WERI-Rb-1 (cell line): ENCODE measurements around the gene KNSTRN.

Source experiments
- DNase-seq: peaks from one replicate; pipeline ENCODE4 v3.0.0-alpha.2; 2020
- H3K27ac ChIP-seq: fragments of 250-450 bp; sonication (Bioruptor Pico); 2 replicates; pipeline ENCODE4 v1.5.1; 2020; ENCODE audit warnings: mild to moderate bottlenecking, moderate library complexity
- H3K27me3 ChIP-seq: fragments of 250-450 bp; sonication (Bioruptor Pico); 2 replicates; pipeline ENCODE4 v1.5.1; 2021; ENCODE audit warnings: mild to moderate bottlenecking, low read depth, moderate library complexity; ENCODE audit not compliant: insufficient read depth, severe bottlenecking
- H3K36me3 ChIP-seq: fragments of 250-450 bp; sonication (Bioruptor Pico); 2 replicates; pipeline ENCODE4 v1.5.1; 2020; ENCODE audit warnings: mild to moderate bottlenecking, moderate library complexity
- H3K4me3 ChIP-seq: 2 replicates; pipeline ENCODE4 v1.5.1; 2011; ENCODE audit warnings: low read depth, mild to moderate bottlenecking, control low read depth, low read length
- H3K9me3 ChIP-seq: fragments of 250-450 bp; sonication (Bioruptor Pico); 2 replicates; pipeline ENCODE4 v1.5.1; 2021; ENCODE audit warnings: mild to moderate bottlenecking, moderate library complexity; ENCODE audit not compliant: severe bottlenecking
- TF ChIP-seq, protein P1 (sequence below): IDR thresholded peaks from 2 replicates; pipeline ENCODE4 v1.5.1; 2011; ENCODE audit warnings: low read depth, mild to moderate bottlenecking, control low read depth, inconsistent platforms, low read length

The KNSTRN gene

GRCh38 chr15:40382580-40383456 lies at the start of gene KNSTRN:
TSS of gene KNSTRN (plus strand) at chr15:40382721. CDS start at chr15:40382836, 115 bp downstream.
- Histone ChIP-seq H3K4me3 (peak within 1 kb of the TSS; percentile 71), H3K9me3 (no peaks in the 10 kb centered on the region), H3K27ac (peak within 1 kb of the TSS; percentile 88), H3K36me3 (peaks cover 35% of the 10 kb centered on the region), H3K27me3 (no peaks in the 10 kb centered on the region)
- TF ChIP-seq, protein P1, sequence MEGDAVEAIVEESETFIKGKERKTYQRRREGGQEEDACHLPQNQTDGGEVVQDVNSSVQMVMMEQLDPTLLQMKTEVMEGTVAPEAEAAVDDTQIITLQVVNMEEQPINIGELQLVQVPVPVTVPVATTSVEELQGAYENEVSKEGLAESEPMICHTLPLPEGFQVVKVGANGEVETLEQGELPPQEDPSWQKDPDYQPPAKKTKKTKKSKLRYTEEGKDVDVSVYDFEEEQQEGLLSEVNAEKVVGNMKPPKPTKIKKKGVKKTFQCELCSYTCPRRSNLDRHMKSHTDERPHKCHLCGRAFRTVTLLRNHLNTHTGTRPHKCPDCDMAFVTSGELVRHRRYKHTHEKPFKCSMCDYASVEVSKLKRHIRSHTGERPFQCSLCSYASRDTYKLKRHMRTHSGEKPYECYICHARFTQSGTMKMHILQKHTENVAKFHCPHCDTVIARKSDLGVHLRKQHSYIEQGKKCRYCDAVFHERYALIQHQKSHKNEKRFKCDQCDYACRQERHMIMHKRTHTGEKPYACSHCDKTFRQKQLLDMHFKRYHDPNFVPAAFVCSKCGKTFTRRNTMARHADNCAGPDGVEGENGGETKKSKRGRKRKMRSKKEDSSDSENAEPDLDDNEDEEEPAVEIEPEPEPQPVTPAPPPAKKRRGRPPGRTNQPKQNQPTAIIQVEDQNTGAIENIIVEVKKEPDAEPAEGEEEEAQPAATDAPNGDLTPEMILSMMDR = no peak
- DNase-seq = peak; percentile 94

GRCh38 chr15:40333922-40334492 lies 48.5 kb upstream of the KNSTRN start:
- H3K4me3 ChIP-seq = 0 out of 2 replicates have a peak overlapping the region, but pooled peaks have one; percentile 2
- peak; percentile 92 for DNase-seq
- H3K27ac ChIP-seq = peak overlapping the region; percentile 76
- H3K36me3 ChIP-seq = no peaks in the 10 kb centered on the region
- H3K27me3 ChIP-seq = no peaks in the 10 kb centered on the region
- no peaks in the 10 kb centered on the region for H3K9me3 ChIP-seq
- TF ChIP-seq, protein P1 = no peak

- no peak for DNase-seq
- TF ChIP-seq, protein P1 = no peak
- no peaks in the 10 kb centered on the region for H3K36me3 ChIP-seq
- H3K27ac ChIP-seq = peak overlapping the region; percentile 76
- H3K4me3 ChIP-seq = no peak overlapping the region
- no peaks in the 10 kb centered on the region for H3K27me3 ChIP-seq
- no peaks in the 10 kb centered on the region for H3K9me3 ChIP-seq
These were observed 48.0 kb upstream of the KNSTRN start for GRCh38 chr15:40334541-40334940.

DNA sequence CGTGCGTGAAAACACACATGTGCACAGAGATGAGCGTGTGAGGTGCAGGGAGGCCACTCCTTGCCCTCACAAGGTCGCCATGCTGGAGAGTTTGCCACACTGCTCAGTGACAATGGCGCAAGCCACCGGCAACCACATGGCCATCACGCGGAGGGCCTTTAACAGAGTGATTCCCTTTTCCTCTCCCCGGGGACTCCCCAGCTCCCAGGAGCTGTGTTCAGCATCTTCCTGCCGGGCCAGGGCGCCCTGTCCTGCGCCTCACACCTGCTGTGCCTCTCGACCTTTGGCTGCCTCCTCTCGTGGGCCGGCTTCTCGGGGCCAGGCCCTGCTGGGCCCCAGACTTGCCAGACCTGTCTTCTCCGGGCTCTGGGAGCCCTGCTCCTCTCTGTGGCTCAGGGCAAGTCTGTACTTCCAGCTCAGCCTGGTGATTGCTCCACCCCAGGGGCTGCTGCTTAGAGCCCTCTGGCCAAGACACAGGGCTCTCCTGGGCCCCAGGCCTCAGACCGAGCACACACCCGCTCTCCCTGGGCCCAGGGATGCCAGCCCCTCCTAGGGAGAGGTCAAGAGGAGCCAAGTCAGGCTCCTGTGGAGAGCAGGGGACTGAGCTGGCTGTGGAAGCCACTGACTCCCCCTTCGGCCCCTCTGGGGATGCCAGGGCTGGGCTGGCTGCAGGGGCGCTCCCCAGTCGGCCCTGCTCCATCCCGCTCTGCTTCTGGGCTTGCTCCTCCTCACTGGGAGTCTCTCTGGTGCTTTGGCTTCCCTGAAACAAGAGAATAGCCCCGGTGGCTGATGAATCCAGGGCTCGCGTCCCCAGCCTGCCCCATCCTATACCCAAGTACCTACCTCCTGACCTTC lies 47.4 kb upstream of the KNSTRN start:
- no peak overlapping the region for H3K4me3 ChIP-seq
- H3K36me3 ChIP-seq = no peaks in the 10 kb centered on the region
- no peak for DNase-seq
- H3K27ac ChIP-seq = peak overlapping the region; percentile 76
- no peaks in the 10 kb centered on the region for H3K27me3 ChIP-seq
- no peaks in the 10 kb centered on the region for H3K9me3 ChIP-seq
- TF ChIP-seq, protein P1 = no peak

GRCh38 chr15:40335938-40336743 lies 46.4 kb upstream of the KNSTRN start:
- H3K36me3 ChIP-seq = no peaks in the 10 kb centered on the region
- H3K4me3 ChIP-seq = no peak overlapping the region
- no peak overlapping the region for H3K27ac ChIP-seq
- DNase-seq = no peak
- H3K9me3 ChIP-seq = no peaks in the 10 kb centered on the region
- H3K27me3 ChIP-seq = no peaks in the 10 kb centered on the region
- TF ChIP-seq, protein P1 = no peak
